Type B pancreatic cell (in vitro differentiated cells): ENCODE data around the gene IRS1. TPM values are rescaled to one million over a fixed set of nuclear protein-coding genes. Genes with fewer than 3 reads are reported as not detected.

Source experiments
- DNase-seq: peaks from one replicate; pipeline ENCODE4 v3.0.0; 2021; ENCODE audit warnings: mixed read lengths; ENCODE audit not compliant: unreplicated experiment; ENCODE audit errors: extremely low spot score
- H3K27ac Mint-ChIP-seq: 2 replicates; pipeline ENCODE4 v1.8.0; 2021; ENCODE audit warnings: mild to moderate bottlenecking, mixed read lengths
- H3K27me3 Mint-ChIP-seq: 2 replicates; pipeline ENCODE4 v1.8.0; 2021; ENCODE audit warnings: mixed read lengths
- H3K36me3 Mint-ChIP-seq: 2 replicates; pipeline ENCODE4 v1.8.0; 2021; ENCODE audit warnings: mixed read lengths
- H3K4me1 Mint-ChIP-seq: one replicate; pipeline ENCODE4 v1.8.0; 2021; ENCODE audit warnings: mixed read lengths; ENCODE audit not compliant: unreplicated experiment
- H3K4me3 Mint-ChIP-seq: 2 replicates; pipeline ENCODE4 v1.8.0; 2021; ENCODE audit warnings: mild to moderate bottlenecking, mixed read lengths
- H3K9me3 Mint-ChIP-seq: 2 replicates; pipeline ENCODE4 v1.8.0; 2021; ENCODE audit warnings: mixed read lengths
- total RNA-seq: library from RNA; stranded (reverse); gene quantifications from 2 replicates; pipeline ENCODE4 v1.2.1, GENCODE V29; 2021; ENCODE audit warnings: low replicate concordance
- TF ChIP-seq, protein P1 (sequence below): fragments of 200-600 bp; sonication (generic); conservative IDR thresholded peaks from 2 replicates; pipeline ENCODE4 v1.5.0; 2021; ENCODE audit warnings: antibody characterized with exemption, mild to moderate bottlenecking

IRS1 gene
- total RNA-seq, 1 donor from 2014 or later: 25.9 TPM

DNA sequence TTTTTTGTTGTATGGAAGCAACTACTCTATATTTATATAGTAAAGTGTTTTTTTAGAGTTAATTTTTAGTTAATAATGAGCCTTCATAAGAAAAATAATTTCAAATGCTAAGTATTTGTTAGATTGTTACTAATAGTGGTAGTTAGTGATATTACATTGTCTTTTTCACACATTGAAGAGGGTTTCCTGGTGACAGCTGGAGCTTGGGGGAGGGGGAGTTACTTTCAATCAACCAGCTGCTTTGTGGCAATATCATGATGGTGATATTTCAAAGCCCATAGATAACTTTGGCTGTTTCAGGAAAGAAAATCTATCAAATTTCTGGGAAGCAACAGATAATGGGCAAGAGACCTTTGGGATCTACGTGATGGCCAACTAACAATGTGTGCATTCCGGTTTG is 40.3 kb upstream of the IRS1 start:
- H3K4me1 Mint-ChIP-seq: peaks cover 28% of the 10 kb centered on the region
- H3K9me3 Mint-ChIP-seq: no peaks in the 10 kb centered on the region
- peaks cover 31% of the 10 kb centered on the region for H3K36me3 Mint-ChIP-seq
- H3K4me3 Mint-ChIP-seq: no peak overlapping the region
- no peak for DNase-seq
- H3K27me3 Mint-ChIP-seq: no peaks in the 10 kb centered on the region
- TF ChIP-seq, protein P1, sequence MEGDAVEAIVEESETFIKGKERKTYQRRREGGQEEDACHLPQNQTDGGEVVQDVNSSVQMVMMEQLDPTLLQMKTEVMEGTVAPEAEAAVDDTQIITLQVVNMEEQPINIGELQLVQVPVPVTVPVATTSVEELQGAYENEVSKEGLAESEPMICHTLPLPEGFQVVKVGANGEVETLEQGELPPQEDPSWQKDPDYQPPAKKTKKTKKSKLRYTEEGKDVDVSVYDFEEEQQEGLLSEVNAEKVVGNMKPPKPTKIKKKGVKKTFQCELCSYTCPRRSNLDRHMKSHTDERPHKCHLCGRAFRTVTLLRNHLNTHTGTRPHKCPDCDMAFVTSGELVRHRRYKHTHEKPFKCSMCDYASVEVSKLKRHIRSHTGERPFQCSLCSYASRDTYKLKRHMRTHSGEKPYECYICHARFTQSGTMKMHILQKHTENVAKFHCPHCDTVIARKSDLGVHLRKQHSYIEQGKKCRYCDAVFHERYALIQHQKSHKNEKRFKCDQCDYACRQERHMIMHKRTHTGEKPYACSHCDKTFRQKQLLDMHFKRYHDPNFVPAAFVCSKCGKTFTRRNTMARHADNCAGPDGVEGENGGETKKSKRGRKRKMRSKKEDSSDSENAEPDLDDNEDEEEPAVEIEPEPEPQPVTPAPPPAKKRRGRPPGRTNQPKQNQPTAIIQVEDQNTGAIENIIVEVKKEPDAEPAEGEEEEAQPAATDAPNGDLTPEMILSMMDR: no peak
- H3K27ac Mint-ChIP-seq: no peak overlapping the region

DNA sequence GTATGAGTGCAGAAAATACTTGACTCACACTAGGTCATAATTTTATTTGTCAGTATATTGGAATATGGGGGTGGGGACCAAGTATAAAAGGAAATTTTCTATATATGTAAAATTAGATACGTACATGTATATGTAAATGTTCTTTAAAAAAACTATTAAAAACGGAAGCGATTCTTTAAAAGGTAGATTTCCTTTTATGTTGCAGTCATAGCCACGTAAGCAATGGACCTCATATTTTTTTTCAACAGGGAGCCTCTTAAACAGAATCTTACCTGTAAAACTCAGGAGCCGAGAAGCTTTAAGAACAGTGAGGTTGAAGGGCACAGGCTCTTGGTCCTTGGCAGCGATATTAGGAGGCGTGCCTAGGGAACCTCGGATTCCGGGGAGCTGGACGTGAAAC is 39.5 kb upstream of the IRS1 start:
- peaks cover 31% of the 10 kb centered on the region for H3K36me3 Mint-ChIP-seq
- DNase-seq: no peak
- H3K4me3 Mint-ChIP-seq: no peak overlapping the region
- H3K27ac Mint-ChIP-seq: no peak overlapping the region
- TF ChIP-seq, protein P1: no peak
- H3K9me3 Mint-ChIP-seq: no peaks in the 10 kb centered on the region
- H3K27me3 Mint-ChIP-seq: no peaks in the 10 kb centered on the region
- peaks cover 28% of the 10 kb centered on the region for H3K4me1 Mint-ChIP-seq

DNA sequence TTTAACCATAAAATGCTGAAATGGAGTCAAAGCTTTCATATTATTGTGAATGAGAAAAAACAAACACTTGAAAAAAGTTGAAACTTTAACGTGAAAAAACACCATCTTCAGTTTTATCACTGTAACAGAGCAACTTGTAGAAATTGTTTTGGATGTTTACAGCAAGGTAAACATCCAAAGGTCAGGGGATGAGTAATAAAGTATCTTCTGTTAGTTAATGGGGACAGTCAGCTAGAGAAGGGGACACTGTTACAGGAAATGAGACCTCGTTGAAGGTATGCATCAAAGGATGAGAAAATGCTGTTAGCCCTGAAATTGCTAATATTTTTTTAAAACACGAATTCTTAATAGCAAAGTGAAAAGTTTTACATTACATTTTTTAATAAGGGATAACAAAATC is 39.1 kb upstream of the IRS1 start:
- Mint-ChIP-seq H3K4me1 (peaks cover 28% of the 10 kb centered on the region), H3K4me3 (no peak overlapping the region), H3K27me3 (no peaks in the 10 kb centered on the region), H3K27ac (no peak overlapping the region), H3K36me3 (peaks cover 28% of the 10 kb centered on the region), H3K9me3 (no peaks in the 10 kb centered on the region)
- TF ChIP-seq, protein P1: no peak
- DNase-seq: no peak

GRCh38 chr2:226837787-226838603 is 38.4 kb upstream of the IRS1 start:
- no peaks in the 10 kb centered on the region for H3K9me3 Mint-ChIP-seq
- peaks cover 26% of the 10 kb centered on the region for H3K36me3 Mint-ChIP-seq
- H3K27me3 Mint-ChIP-seq: no peaks in the 10 kb centered on the region
- H3K4me3 Mint-ChIP-seq: peak overlapping the region; percentile 97
- TF ChIP-seq, protein P1: no peak
- no peak for DNase-seq
- peak overlapping the region; percentile 98 for H3K27ac Mint-ChIP-seq
- peaks cover 28% of the 10 kb centered on the region for H3K4me1 Mint-ChIP-seq

DNA sequence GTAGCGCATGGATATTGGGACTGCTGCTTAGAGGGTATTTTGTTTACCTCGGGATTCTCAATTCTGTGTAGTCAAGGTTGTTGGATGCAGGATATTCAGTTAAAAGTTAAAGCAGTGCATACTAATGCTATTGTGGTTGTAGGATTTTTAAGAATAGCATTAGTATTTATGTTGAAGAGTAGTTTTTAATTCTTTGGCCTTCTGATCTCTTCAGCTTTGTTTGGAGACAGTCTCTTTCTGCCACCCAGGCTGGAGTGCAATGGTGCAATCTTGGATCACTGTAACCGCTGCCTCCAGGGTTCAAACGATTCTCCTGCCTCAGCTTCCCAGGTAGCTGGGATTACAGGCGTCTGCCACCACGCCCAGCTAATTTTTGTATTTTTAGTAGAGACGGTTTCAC is 37.7 kb upstream of the IRS1 start:
- Mint-ChIP-seq H3K27ac (peak overlapping the region; percentile 98), H3K9me3 (no peaks in the 10 kb centered on the region), H3K4me3 (peak overlapping the region; percentile 97), H3K4me1 (peaks cover 28% of the 10 kb centered on the region), H3K27me3 (no peaks in the 10 kb centered on the region), H3K36me3 (peaks cover 19% of the 10 kb centered on the region)
- TF ChIP-seq, protein P1: no peak
- DNase-seq: no peak
